ENCODE results near the gene DEGS2. TPM values are rescaled to one million over a fixed set of nuclear protein-coding genes. Genes with fewer than 3 reads are reported as not detected.
A peak's percentile ranks its signal among the peaks of the same experiment; 100 is the strongest.

The DEGS2 gene
- polyA plus RNA-seq, 2 of the 4 experiments (the other 2 are of a cell fraction) = 0.93 to 2.3 TPM

GRCh38 chr14:100142073-100143040, 17.1 kb downstream of the DEGS2 start:
- POLR2A ChIA-PET = no interaction called here
- ATAC-seq (no peak), DNase-seq (ENCODE audit: low read depth in 1 of 2, low spot score in 1 of 2) (no peak), FAIRE-seq (no peak)
- Histone ChIP-seq H3K4me2 (no peak overlapping the region), H3K4me1 (peaks cover 8% of the 10 kb centered on the region; the same call in 1 of the 3 replicates), H3K27ac (peak overlapping the region in 1 of 2 experiments; percentile 38; a peak in 1 of 6 replicates), H3K9me3 (no peaks in the 10 kb centered on the region), H3K4me3 (no peak overlapping the region)
- CTCF ChIA-PET = interaction anchor here (0.9 to 3.9 kb wide), 7 partner anchors 13 to 161 kb away, joined by 3 to 20 read pairs (median 4); no protein-coding TSS in a partner anchor
- 75% methylated on average over 11 of the region's 14 CpGs for WGBS (ENCODE audit: missing lambda C conversion rate)
- TF ChIP-seq KDM1A (IDR thresholded peaks at IDR 0.05; ENCODE audit: low read depth) = no peak
- no peak for TF ChIP-seq SREBF2 (IDR thresholded peaks at IDR 0.05)
- no peak for TF ChIP-seq E2F6 (IDR thresholded peaks at IDR 0.05; ENCODE audit: borderline replicate concordance, low read depth)
- no peak for TF ChIP-seq MAX (IDR thresholded peaks at IDR 0.05)
- no peak for TF ChIP-seq CTCF (IDR thresholded peaks at IDR 0.05)
- no peak for TF ChIP-seq TFCP2L1 (CRISPR knock-in tag; IDR thresholded peaks at IDR 0.05)
- no peak for TF ChIP-seq HMGXB4 (CRISPR knock-in tag; IDR thresholded peaks at IDR 0.05; ENCODE audit: borderline replicate concordance)
- TF ChIP-seq RNF2 (IDR thresholded peaks at IDR 0.05; ENCODE audit: borderline replicate concordance, low read depth) = no peak
- TF ChIP-seq REST (IDR thresholded peaks at IDR 0.05) = no peak
- TF ChIP-seq USF2 (IDR thresholded peaks at IDR 0.05) = no peak
- no peak for TF ChIP-seq MYC (IDR thresholded peaks at IDR 0.05; ENCODE audit: borderline replicate concordance, low read length)
- no peak for TF ChIP-seq RCOR1 (IDR thresholded peaks at IDR 0.05; ENCODE audit: low read depth, low read length)
- no peak for TF ChIP-seq FOSL2 (IDR thresholded peaks at IDR 0.05)
- TF ChIP-seq FOSL2 (CRISPR knock-in tag; IDR thresholded peaks at IDR 0.05) = no peak
- no peak for TF ChIP-seq ATOH8 (CRISPR knock-in tag; IDR thresholded peaks at IDR 0.05; ENCODE audit: low read depth)
- TF ChIP-seq CBX2 (IDR thresholded peaks at IDR 0.05; ENCODE audit: borderline replicate concordance, low read depth) = no peak

Measured in A549 (cell line).